ENCODE results near the gene IQSEC1. TPM values are rescaled to one million over a fixed set of nuclear protein-coding genes. Genes with fewer than 3 reads are reported as not detected.

IQSEC1 gene
- total RNA-seq, 3 donors from 2014 or later = 26.9 to 45.4 (median 26.9) TPM

GRCh38 chr3:12891985-12892839, 181.0 kb downstream of the IQSEC1 start:
- TF ChIP-seq POLR2AphosphoS5 (IDR thresholded peaks at IDR 0.05) (no peak), POLR2A (IDR thresholded peaks at IDR 0.05) (no peak), CTCF (IDR thresholded peaks at IDR 0.05) (peak; percentile 73 to 93 (median 91))
- H3K4me3 ChIP-seq = peak overlapping the region in 2 of 3 donors; percentile 32 to 55
- H3K27ac ChIP-seq = no peak overlapping the region
- H3K36me3 ChIP-seq = no peaks in the 10 kb centered on the region
- intact Hi-C loops (cut with DNase I; ENCODE audit: low total_unique reads) = no loop called here
- H3K9me3 ChIP-seq = no peaks in the 10 kb centered on the region
- peaks cover 0 to 3% of the 10 kb centered on the region in 2 donors for H3K27me3 ChIP-seq
- peak in 1 of 2 donors; percentile 30 for DNase-seq (ENCODE audit: low spot score in 2 of 2)
- no peaks in the 10 kb centered on the region for H3K4me1 ChIP-seq

- TF ChIP-seq POLR2AphosphoS5 (IDR thresholded peaks at IDR 0.05) (no peak), CTCF (IDR thresholded peaks at IDR 0.05) (no peak), POLR2A (IDR thresholded peaks at IDR 0.05) (no peak)
- Histone ChIP-seq H3K36me3 (no peaks in the 10 kb centered on the region), H3K27me3 (peaks cover 0 to 3% of the 10 kb centered on the region in 2 donors), H3K9me3 (no peaks in the 10 kb centered on the region), H3K4me3 (peak overlapping the region in 2 of 3 donors; percentile 32 to 55), H3K27ac (no peak overlapping the region), H3K4me1 (no peaks in the 10 kb centered on the region)
- no peak for DNase-seq (ENCODE audit: low spot score in 2 of 2)
- intact Hi-C loops (cut with DNase I; ENCODE audit: low total_unique reads) = no loop called here
Measured at GRCh38 chr3:12891391-12891984, 181.7 kb downstream of the IQSEC1 start.

GRCh38 chr3:12890610-12891390, 182.4 kb downstream of the IQSEC1 start:
- H3K27me3 ChIP-seq = peaks cover 0 to 3% of the 10 kb centered on the region in 2 donors
- no peak for TF ChIP-seq POLR2AphosphoS5 (IDR thresholded peaks at IDR 0.05)
- no peak for TF ChIP-seq CTCF (IDR thresholded peaks at IDR 0.05)
- TF ChIP-seq POLR2A (IDR thresholded peaks at IDR 0.05) = no peak
- H3K4me1 ChIP-seq = no peaks in the 10 kb centered on the region
- intact Hi-C loops (cut with DNase I; ENCODE audit: low total_unique reads) = no loop called here
- H3K36me3 ChIP-seq = no peaks in the 10 kb centered on the region
- H3K9me3 ChIP-seq = no peaks in the 10 kb centered on the region
- no peak overlapping the region for H3K27ac ChIP-seq
- H3K4me3 ChIP-seq = no peak overlapping the region
- no peak for DNase-seq (ENCODE audit: low spot score in 2 of 2)

GRCh38 chr3:12886736-12887135, 186.5 kb downstream of the IQSEC1 start:
- H3K4me1 ChIP-seq = no peaks in the 10 kb centered on the region
- no peak for DNase-seq (ENCODE audit: low spot score in 2 of 2)
- no peak overlapping the region for H3K4me3 ChIP-seq
- peaks cover 0 to 8% of the 10 kb centered on the region in 2 donors for H3K27me3 ChIP-seq
- no peak for TF ChIP-seq POLR2AphosphoS5 (IDR thresholded peaks at IDR 0.05)
- no peak for TF ChIP-seq POLR2A (IDR thresholded peaks at IDR 0.05)
- no peak for TF ChIP-seq CTCF (IDR thresholded peaks at IDR 0.05)
- intact Hi-C loops (cut with DNase I; ENCODE audit: low total_unique reads) = no loop called here
- no peaks in the 10 kb centered on the region for H3K9me3 ChIP-seq
- H3K27ac ChIP-seq = no peak overlapping the region
- no peaks in the 10 kb centered on the region for H3K36me3 ChIP-seq

Data from breast epithelium (tissue), 4 donors.